DND-41 (cell line): ENCODE measurements around the gene ZNF275.

ENCODE experiments used
- EZH2 ChIP-seq: IDR thresholded peaks from 3 replicates; pipeline ENCODE4 v1.6.1; 2012; ENCODE audit warnings: borderline replicate concordance, low read depth, mild to moderate bottlenecking, moderate library complexity, low read length, inconsistent platforms; ENCODE audit not compliant: severe bottlenecking
- TF ChIP-seq, protein P1 (sequence below): IDR thresholded peaks from 2 replicates; pipeline ENCODE4 v1.5.1; 2012; ENCODE audit warnings: borderline replicate concordance, low read length, moderate library complexity, mild to moderate bottlenecking; ENCODE audit not compliant: poor library complexity, severe bottlenecking; ENCODE audit errors: extremely low read depth

DNA sequence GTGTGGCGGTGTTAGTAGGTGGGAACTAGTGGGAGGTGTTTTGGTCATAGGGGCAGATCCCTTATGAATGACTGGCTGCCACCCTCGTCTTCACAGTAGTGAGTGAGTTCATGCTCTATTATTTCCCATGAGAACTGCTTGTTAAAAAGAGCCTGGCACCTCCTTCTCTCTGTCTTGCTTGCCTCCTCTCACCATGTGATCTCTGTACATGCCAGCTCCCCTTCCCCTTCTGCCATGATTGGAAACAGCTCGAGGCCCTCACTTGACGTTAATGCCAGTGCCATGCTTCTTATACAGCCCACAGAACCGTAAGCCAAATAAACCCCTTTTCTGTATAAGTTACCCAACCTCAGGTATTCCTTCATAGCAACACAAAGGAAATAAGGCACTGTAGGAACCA, 34.1 kb upstream of the ZNF275 start:
- TF ChIP-seq, protein P1, sequence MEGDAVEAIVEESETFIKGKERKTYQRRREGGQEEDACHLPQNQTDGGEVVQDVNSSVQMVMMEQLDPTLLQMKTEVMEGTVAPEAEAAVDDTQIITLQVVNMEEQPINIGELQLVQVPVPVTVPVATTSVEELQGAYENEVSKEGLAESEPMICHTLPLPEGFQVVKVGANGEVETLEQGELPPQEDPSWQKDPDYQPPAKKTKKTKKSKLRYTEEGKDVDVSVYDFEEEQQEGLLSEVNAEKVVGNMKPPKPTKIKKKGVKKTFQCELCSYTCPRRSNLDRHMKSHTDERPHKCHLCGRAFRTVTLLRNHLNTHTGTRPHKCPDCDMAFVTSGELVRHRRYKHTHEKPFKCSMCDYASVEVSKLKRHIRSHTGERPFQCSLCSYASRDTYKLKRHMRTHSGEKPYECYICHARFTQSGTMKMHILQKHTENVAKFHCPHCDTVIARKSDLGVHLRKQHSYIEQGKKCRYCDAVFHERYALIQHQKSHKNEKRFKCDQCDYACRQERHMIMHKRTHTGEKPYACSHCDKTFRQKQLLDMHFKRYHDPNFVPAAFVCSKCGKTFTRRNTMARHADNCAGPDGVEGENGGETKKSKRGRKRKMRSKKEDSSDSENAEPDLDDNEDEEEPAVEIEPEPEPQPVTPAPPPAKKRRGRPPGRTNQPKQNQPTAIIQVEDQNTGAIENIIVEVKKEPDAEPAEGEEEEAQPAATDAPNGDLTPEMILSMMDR: no peak
- TF ChIP-seq EZH2: no peak
